ENCODE data around the gene NES.

DNA sequence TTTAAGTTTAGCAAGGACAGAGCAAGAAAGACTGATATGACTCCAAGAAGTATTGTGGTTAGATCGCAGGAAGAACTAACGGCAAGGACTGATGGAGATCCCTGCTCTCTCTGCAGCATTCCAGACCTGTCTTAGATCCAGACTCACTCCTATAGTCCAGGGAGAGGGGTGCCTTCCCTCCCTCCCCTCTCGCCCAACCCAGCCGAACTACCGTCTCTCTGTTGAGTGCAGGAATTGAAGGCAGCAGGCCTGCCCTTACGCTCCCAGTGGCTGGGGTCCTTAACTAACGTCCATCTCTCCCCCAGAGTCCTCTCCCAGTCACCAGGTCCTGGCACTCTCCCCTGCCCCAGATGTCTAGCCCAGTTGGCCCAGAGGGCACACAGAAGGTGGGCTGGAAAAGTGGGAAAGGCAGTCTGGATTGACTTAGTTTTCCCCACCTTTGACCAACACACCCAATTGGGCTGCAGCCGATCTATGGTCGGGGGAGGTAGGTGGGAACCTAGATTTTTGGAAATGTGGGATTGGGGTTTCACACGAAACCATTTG lies 27.0 kb upstream of the NES start:
- no peak for TF ChIP-seq POLR2A (IDR thresholded peaks at IDR 0.05; ENCODE audit: low read depth, low read length)
- TF ChIP-seq POLR2AphosphoS5 (IDR thresholded peaks at IDR 0.05; ENCODE audit: low read depth, low read length): no peak
- no peak for TF ChIP-seq TAF1 (IDR thresholded peaks at IDR 0.05; ENCODE audit: low read depth, low read length)

Measured in GM12891 (cell line).